Myocyte (in vitro differentiated cells): ENCODE data around the gene CLTB. TPM values are rescaled to one million over a fixed set of nuclear protein-coding genes. Genes with fewer than 3 reads are reported as not detected.

Source experiments
- DNase-seq: peaks from one replicate; pipeline ENCODE4 v3.0.0-alpha.2; 2012; ENCODE audit warnings: low read depth
- microRNA counts: library from miRNA; unstranded; fragments of <30 nt; microRNA quantifications from one replicate; lab custom pipeline; 2016
- microRNA-seq: library from miRNA; unstranded; fragments of <30 nt; microRNA quantifications from one replicate; pipeline ENCODE4, GENCODE V29; 2016
- total RNA-seq: library from RNA; depleted of rRNA; stranded (reverse); fragments of >200 nt; gene quantifications from 2 replicates; pipeline ENCODE4 v1.2.3, GENCODE V29; 2014

Gene CLTB
- total RNA-seq, 1 donor from 2014 or later: 223 TPM

DNA sequence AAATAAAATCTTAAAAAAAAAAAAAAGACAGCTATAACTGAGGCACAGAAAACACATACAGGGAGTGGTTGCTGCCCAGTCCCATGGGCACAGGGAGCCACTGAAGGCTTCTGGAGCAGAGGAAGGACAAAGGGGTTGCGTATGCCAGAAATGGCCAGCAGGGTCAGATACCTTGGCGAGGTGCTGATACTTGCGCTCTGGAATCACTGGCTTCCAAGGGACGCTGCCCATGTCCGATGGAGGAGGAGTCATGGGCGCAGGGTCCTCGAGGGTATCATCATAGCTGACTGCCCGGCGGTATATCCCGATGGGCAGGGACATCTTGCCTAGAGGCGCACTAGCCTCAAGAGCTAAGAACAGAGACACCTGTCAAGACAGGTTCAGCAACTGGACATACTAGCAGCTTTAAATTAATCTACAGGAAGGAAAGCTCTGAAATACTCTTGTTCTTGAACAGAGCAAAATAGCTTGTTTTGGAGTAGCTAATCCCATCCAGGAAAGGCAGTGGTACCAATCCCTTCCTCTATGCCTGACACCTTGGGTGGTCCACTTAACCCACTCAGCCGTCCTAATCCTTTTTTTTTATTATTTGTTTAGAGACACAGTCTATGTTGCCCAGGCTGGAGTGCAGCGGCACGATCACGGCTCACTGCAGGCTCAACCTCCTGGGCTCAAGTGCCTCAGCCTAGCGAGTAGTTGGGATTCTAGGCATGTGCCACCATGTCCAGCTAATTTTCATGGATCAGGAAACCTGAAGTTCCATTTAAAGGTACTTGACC, 60.8 kb downstream of the CLTB start:
- no peak for DNase-seq

DNA sequence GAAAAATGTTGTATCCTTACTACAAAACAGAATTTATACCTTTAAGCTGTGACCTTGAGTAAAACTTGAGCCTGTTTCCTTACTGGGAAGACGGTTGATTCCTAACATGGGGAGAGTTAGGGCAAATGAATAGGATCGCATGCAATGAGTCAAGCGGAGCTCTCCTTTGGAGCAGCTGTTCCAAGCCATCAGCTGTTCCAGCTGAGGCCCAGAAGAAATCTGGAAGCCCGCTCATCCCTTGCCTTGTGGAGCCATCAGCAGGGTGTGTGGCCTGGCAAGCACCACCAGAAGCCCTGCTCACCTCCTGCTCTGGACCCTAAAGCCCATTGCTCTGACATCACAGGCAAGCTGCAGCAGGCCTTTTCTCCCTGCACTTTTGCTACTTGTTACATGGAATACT, 62.8 kb downstream of the CLTB start:
- DNase-seq: peak; percentile 98

GRCh38 chr5:176352116-176352878, 64.0 kb downstream of the CLTB start:
- no peak for DNase-seq

GRCh38 chr5:176350416-176350815, 65.9 kb downstream of the CLTB start:
- no peak for DNase-seq

- DNase-seq: no peak
These were observed 73.4 kb downstream of the CLTB start for GRCh38 chr5:176342766-176343458.

MicroRNAs within 50 kb of the gene (microRNA counts, 767-probe panel; counts per million panel counts)
- microRNA hsa-miR-1271-5p (lab: Ali Mortazavi, UCI): not detected

Small RNA genes within 50 kb of the gene (microRNA-seq; reads per million reads assigned to microRNA genes)
- gene MIR1271: 4.8 reads per million, percentile 21 among the genes with 10 or more reads in this experiment

Other genes with a start within 250 kb of the CLTB start
- 3.2 and 7.8 TPM in 2 replicates for gene SIMC1, start 178.1 kb downstream of the CLTB start, total RNA-seq
- gene KIAA1191, start 54.8 kb downstream of the CLTB start, total RNA-seq: 96.3 and 103 TPM in 2 replicates
- gene ARL10, start 51.1 kb downstream of the CLTB start, total RNA-seq: 6.5 TPM in 2 replicates
- 17.4 and 29.7 TPM in 2 replicates for gene NOP16, start 27.9 kb downstream of the CLTB start, total RNA-seq
- gene HIGD2A, start 27.8 kb downstream of the CLTB start, total RNA-seq: 123 and 125 TPM in 2 replicates
- gene FAF2, start 31.8 kb upstream of the CLTB start, total RNA-seq: 23.5 and 25.0 TPM in 2 replicates
- 9.6 and 10.6 TPM in 2 replicates for gene RNF44, start 120.9 kb upstream of the CLTB start, total RNA-seq
- not detected in 2 replicates for gene CDHR2, start 132.8 kb upstream of the CLTB start, total RNA-seq
- gene GPRIN1, start 193.6 kb upstream of the CLTB start, total RNA-seq: 5.2 and 9.6 TPM in 2 replicates
- gene SNCB, start 214.0 kb upstream of the CLTB start, total RNA-seq: 0.16 and 1.0 TPM in 2 replicates
- not detected in 2 replicates for gene EIF4E1B, start 214.1 kb upstream of the CLTB start, total RNA-seq
- gene TSPAN17, start 230.9 kb upstream of the CLTB start, total RNA-seq: 47.9 and 50.0 TPM in 2 replicates